ENCODE measurements around the gene DNAJC11.
"Not testable (repeated sequence)": the region's sequence is repeated elsewhere in the genome, so short reads cannot be mapped to it uniquely, and the experiment has no call there.

The DNAJC11 gene

GRCh38 chr1:6701437-6702153, at the start of gene DNAJC11:
DNAJC11 (minus strand) TSS chr1:6701816; CDS start chr1:6701800, 16 bp downstream.
- Histone ChIP-seq H3K9me3 (ENCODE audit: control insufficient read depth in 2 of 2, low read length in 2 of 2) (no peaks in the 10 kb centered on the region), H3K4me3 (ENCODE audit: low read length in 2 of 2) (peak within 1 kb of the TSS; percentile 94 to 95), H3K36me3 (ENCODE audit: control insufficient read depth in 2 of 2, insufficient read depth in 2 of 2, low read length in 2 of 2) (no peaks in the 10 kb centered on the region), H3K4me1 (ENCODE audit: control insufficient read depth in 2 of 2, insufficient read depth in 2 of 2, low read length in 2 of 2) (peaks cover 15 to 17% of the 10 kb centered on the region in 2 donors), H3K9ac (ENCODE audit: low read depth in 1 of 2, low read length in 2 of 2) (peak within 1 kb of the TSS; percentile 87 to 98), H3K27me3 (ENCODE audit: control insufficient read depth in 2 of 2, insufficient read depth in 2 of 2, low read length in 2 of 2) (no peaks in the 10 kb centered on the region), H3K27ac (ENCODE audit: low read depth in 2 of 2, low read length in 2 of 2) (peak within 1 kb of the TSS; percentile 74 to 75)

DNA sequence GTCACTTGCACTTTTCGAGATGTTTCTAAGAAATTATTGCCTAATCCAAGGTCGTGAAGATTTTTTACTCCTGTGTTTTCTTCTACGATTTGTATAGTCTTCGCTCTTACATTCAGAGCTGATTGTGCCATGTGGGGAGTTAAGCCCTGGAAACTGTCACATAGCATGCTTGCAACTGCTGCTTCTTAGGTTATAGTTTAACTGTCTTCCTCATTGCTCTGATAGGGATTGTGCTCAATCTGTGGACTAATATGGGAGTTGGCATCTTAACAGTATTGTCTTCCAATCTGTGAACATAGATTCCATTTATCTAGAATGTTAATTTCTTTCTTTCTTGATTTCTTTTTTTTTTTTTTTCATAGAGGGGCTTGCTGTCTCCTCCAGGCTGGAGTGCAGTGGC, 48.9 kb upstream of the DNAJC11 start:
- Histone ChIP-seq H3K9ac (ENCODE audit: low read depth in 1 of 2, low read length in 2 of 2) (no peak overlapping the region), H3K4me3 (ENCODE audit: low read length in 2 of 2) (no peak overlapping the region), H3K27me3 (ENCODE audit: control insufficient read depth in 2 of 2, insufficient read depth in 2 of 2, low read length in 2 of 2) (no peaks in the 10 kb centered on the region), H3K4me1 (ENCODE audit: control insufficient read depth in 2 of 2, insufficient read depth in 2 of 2, low read length in 2 of 2) (no peaks in the 10 kb centered on the region), H3K36me3 (ENCODE audit: control insufficient read depth in 2 of 2, insufficient read depth in 2 of 2, low read length in 2 of 2) (no peaks in the 10 kb centered on the region), H3K27ac (ENCODE audit: low read depth in 2 of 2, low read length in 2 of 2) (peak overlapping the region in 1 of 2 donors; percentile 32), H3K9me3 (ENCODE audit: control insufficient read depth in 2 of 2, low read length in 2 of 2) (no peaks in the 10 kb centered on the region)

DNA sequence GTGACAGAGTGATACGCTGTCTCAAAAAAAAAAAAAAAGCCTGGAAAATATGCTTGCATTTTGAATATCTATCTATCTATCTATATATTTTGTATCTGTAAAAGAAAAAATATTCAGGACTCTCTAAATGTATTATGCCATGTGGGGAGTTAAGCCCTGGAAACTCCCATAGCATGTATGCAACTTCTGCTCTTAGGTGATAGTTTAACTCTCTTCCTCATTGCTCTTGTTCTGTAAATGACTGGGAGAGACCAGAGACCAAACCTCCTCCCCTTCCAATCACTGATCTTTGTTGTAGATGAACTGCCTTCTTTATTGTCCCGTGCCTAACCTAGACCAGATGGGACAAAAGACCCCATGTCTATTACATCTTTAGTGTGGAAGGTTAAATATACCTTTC, 46.1 kb upstream of the DNAJC11 start:
- H3K27me3 ChIP-seq (ENCODE audit: control insufficient read depth in 2 of 2, insufficient read depth in 2 of 2, low read length in 2 of 2), result no peaks in the 10 kb centered on the region
- H3K4me3 ChIP-seq (ENCODE audit: low read length in 2 of 2), result no peak overlapping the region
- H3K36me3 ChIP-seq (ENCODE audit: control insufficient read depth in 2 of 2, insufficient read depth in 2 of 2, low read length in 2 of 2), result no peaks in the 10 kb centered on the region
- no peaks in the 10 kb centered on the region for H3K9me3 ChIP-seq (ENCODE audit: control insufficient read depth in 2 of 2, low read length in 2 of 2)
- no peak overlapping the region for H3K9ac ChIP-seq (ENCODE audit: low read depth in 1 of 2, low read length in 2 of 2)
- no peak overlapping the region for H3K27ac ChIP-seq (ENCODE audit: low read depth in 2 of 2, low read length in 2 of 2)
- peaks cover 5 to 6% of the 10 kb centered on the region in 2 donors for H3K4me1 ChIP-seq (ENCODE audit: control insufficient read depth in 2 of 2, insufficient read depth in 2 of 2, low read length in 2 of 2)

- Histone ChIP-seq H3K9me3 (ENCODE audit: control insufficient read depth in 2 of 2, low read length in 2 of 2) (no peaks in the 10 kb centered on the region), H3K4me1 (ENCODE audit: control insufficient read depth in 2 of 2, insufficient read depth in 2 of 2, low read length in 2 of 2) (peaks cover 5 to 6% of the 10 kb centered on the region in 2 donors), H3K27ac (ENCODE audit: low read depth in 2 of 2, low read length in 2 of 2) (no peak overlapping the region), H3K36me3 (ENCODE audit: control insufficient read depth in 2 of 2, insufficient read depth in 2 of 2, low read length in 2 of 2) (no peaks in the 10 kb centered on the region), H3K9ac (ENCODE audit: low read depth in 1 of 2, low read length in 2 of 2) (no peak overlapping the region), H3K4me3 (ENCODE audit: low read length in 2 of 2) (no peak overlapping the region), H3K27me3 (ENCODE audit: control insufficient read depth in 2 of 2, insufficient read depth in 2 of 2, low read length in 2 of 2) (no peaks in the 10 kb centered on the region)
These were observed 43.5 kb upstream of the DNAJC11 start for GRCh38 chr1:6745073-6745472.

DNA sequence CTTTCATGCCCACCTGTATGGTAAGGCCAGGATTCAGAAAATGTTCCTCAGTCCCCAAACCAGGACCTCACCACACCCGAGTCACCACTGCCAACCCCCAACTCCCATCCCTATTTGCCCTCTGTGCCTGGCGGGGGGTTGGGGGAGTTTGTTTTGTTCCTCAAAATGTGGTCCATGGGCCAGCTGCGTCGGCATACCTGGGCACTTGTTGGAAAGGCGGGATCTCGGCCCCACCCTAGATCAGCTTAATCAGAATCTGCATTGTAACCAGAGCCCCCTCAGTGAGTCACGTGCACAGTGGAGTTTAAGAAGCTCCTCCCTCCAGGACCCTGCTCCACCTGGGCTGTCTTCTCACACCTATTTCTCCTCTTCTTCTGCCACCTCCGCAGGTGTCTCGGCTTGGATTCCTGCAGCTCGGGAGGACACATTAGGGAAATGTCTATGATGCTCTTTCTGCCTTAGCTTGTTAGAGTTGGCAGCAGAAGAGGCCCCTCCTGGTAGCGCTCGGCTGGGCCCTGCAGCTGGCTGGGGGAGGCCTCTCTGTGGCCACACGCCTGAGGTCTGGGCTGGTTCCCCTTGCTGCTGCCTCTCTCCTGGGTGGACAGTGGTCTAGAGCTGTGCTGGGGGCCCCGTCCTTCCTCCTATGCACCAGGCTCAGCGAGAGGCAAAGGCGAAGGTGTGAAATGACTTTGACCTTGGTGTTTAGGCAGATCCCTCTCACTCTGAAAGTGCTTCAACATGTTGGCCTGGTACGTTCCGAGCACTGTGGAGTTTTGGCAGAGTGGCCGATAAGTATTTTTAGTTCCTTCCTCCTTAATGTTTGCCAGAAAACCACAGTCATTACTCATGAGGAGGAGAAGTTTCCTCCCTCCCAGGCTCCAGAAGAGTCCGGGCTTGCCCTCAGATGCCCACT, 41.8 kb upstream of the DNAJC11 start:
- Histone ChIP-seq H3K9ac (ENCODE audit: low read depth in 1 of 2, low read length in 2 of 2) (peak overlapping the region in 1 of 2 donors; percentile 47), H3K4me3 (ENCODE audit: low read length in 2 of 2) (no peak overlapping the region), H3K36me3 (ENCODE audit: control insufficient read depth in 2 of 2, insufficient read depth in 2 of 2, low read length in 2 of 2) (no peaks in the 10 kb centered on the region), H3K27me3 (ENCODE audit: control insufficient read depth in 2 of 2, insufficient read depth in 2 of 2, low read length in 2 of 2) (no peaks in the 10 kb centered on the region), H3K27ac (ENCODE audit: low read depth in 2 of 2, low read length in 2 of 2) (peak overlapping the region; percentile 58 to 68), H3K9me3 (ENCODE audit: control insufficient read depth in 2 of 2, low read length in 2 of 2) (no peaks in the 10 kb centered on the region), H3K4me1 (ENCODE audit: control insufficient read depth in 2 of 2, insufficient read depth in 2 of 2, low read length in 2 of 2) (peaks cover 5 to 6% of the 10 kb centered on the region in 2 donors)

DNA sequence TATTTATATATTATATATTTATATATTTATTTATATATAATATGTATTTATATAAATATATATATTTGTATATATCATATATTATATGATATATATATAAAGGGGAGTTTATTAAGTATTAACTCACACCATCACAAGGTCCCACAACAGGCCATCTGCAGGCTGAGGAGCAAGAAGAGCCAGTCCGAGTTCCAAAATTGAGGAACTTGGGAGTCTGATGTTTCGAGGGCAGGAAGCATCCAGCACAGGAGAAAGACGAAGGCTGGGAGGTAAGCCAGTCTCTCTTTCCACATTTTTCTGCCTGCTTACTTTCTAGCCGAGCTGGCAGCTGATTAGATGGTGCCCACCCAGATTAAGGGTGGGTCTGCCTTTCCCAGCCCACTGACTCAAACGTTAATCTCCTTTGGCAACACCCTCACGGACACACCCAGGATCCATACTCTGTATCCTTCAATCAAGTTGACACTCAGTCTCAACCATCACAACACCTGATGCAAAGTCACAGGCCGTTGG, 41.1 kb upstream of the DNAJC11 start:
- not testable (repeated sequence) for H3K4me1 ChIP-seq (ENCODE audit: control insufficient read depth in 2 of 2, insufficient read depth in 2 of 2, low read length in 2 of 2); H3K36me3 ChIP-seq (ENCODE audit: control insufficient read depth in 2 of 2, insufficient read depth in 2 of 2, low read length in 2 of 2); H3K27me3 ChIP-seq (ENCODE audit: control insufficient read depth in 2 of 2, insufficient read depth in 2 of 2, low read length in 2 of 2); H3K9me3 ChIP-seq (ENCODE audit: control insufficient read depth in 2 of 2, low read length in 2 of 2); H3K9ac ChIP-seq (ENCODE audit: low read depth in 1 of 2, low read length in 2 of 2); H3K27ac ChIP-seq (ENCODE audit: low read depth in 2 of 2, low read length in 2 of 2); H3K4me3 ChIP-seq (ENCODE audit: low read length in 2 of 2)

DNA sequence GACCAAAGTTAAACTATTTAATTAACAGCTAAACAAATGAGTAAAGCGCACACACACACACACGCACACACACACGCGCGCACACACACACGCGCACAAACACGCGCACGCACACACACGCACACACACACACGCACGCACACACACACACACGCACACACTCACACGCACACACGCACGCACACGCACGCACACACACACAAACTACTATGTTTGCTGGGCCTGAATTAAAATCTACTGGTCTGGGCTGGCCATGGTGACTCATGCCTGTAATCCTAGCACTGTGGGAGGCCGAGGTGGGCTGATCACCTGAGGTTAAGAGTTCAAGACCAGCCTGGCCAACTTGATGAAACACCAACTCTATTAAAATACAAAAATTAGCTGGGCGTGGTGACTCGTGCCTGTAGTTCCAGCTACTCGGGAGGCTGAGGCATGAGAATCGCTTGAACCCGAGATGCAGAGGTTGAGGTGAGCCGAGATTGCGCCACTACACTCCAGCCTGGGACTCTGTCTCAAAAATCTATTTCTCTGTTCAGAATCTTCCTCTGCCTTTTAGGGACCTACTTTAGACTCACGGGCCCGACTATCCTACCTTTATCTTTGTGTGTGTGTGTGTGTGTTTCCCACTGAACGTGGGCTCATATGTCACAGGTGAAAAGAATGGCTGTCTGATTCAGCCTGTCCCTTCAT, 37.5 kb upstream of the DNAJC11 start:
- Histone ChIP-seq H3K36me3 (ENCODE audit: control insufficient read depth in 2 of 2, insufficient read depth in 2 of 2, low read length in 2 of 2) (no peaks in the 10 kb centered on the region), H3K9ac (ENCODE audit: low read depth in 1 of 2, low read length in 2 of 2) (no peak overlapping the region), H3K27me3 (ENCODE audit: control insufficient read depth in 2 of 2, insufficient read depth in 2 of 2, low read length in 2 of 2) (no peaks in the 10 kb centered on the region), H3K4me3 (ENCODE audit: low read length in 2 of 2) (no peak overlapping the region), H3K4me1 (ENCODE audit: control insufficient read depth in 2 of 2, insufficient read depth in 2 of 2, low read length in 2 of 2) (peaks cover 5 to 6% of the 10 kb centered on the region in 2 donors), H3K27ac (ENCODE audit: low read depth in 2 of 2, low read length in 2 of 2) (no peak overlapping the region), H3K9me3 (ENCODE audit: control insufficient read depth in 2 of 2, low read length in 2 of 2) (no peaks in the 10 kb centered on the region)

GRCh38 chr1:6732942-6733341, 31.3 kb upstream of the DNAJC11 start:
- Histone ChIP-seq H3K27me3 (ENCODE audit: control insufficient read depth in 2 of 2, insufficient read depth in 2 of 2, low read length in 2 of 2) (no peaks in the 10 kb centered on the region), H3K4me3 (ENCODE audit: low read length in 2 of 2) (no peak overlapping the region), H3K9ac (ENCODE audit: low read depth in 1 of 2, low read length in 2 of 2) (no peak overlapping the region), H3K9me3 (ENCODE audit: control insufficient read depth in 2 of 2, low read length in 2 of 2) (no peaks in the 10 kb centered on the region), H3K36me3 (ENCODE audit: control insufficient read depth in 2 of 2, insufficient read depth in 2 of 2, low read length in 2 of 2) (no peaks in the 10 kb centered on the region), H3K4me1 (ENCODE audit: control insufficient read depth in 2 of 2, insufficient read depth in 2 of 2, low read length in 2 of 2) (peaks cover 0 to 4% of the 10 kb centered on the region in 2 donors), H3K27ac (ENCODE audit: low read depth in 2 of 2, low read length in 2 of 2) (no peak overlapping the region)

- Histone ChIP-seq H3K9ac (ENCODE audit: low read depth in 1 of 2, low read length in 2 of 2) (no peak overlapping the region), H3K27me3 (ENCODE audit: control insufficient read depth in 2 of 2, insufficient read depth in 2 of 2, low read length in 2 of 2) (no peaks in the 10 kb centered on the region), H3K9me3 (ENCODE audit: control insufficient read depth in 2 of 2, low read length in 2 of 2) (no peaks in the 10 kb centered on the region), H3K4me1 (ENCODE audit: control insufficient read depth in 2 of 2, insufficient read depth in 2 of 2, low read length in 2 of 2) (peaks cover 0 to 4% of the 10 kb centered on the region in 2 donors), H3K4me3 (ENCODE audit: low read length in 2 of 2) (no peak overlapping the region), H3K36me3 (ENCODE audit: control insufficient read depth in 2 of 2, insufficient read depth in 2 of 2, low read length in 2 of 2) (no peaks in the 10 kb centered on the region), H3K27ac (ENCODE audit: low read depth in 2 of 2, low read length in 2 of 2) (no peak overlapping the region)
These were observed 30.3 kb upstream of the DNAJC11 start for GRCh38 chr1:6731905-6732304.

Measured in mucosa of rectum (tissue), 2 donors.